Measurements from ENCODE around the gene THRAP3. TPM values are rescaled to one million over a fixed set of nuclear protein-coding genes. Genes with fewer than 3 reads are reported as not detected.
A peak's percentile ranks its signal among the peaks of the same experiment; 100 is the strongest.

THRAP3 gene
- total RNA-seq, 1 experiment from 2014 or later: 55.7 TPM

DNA sequence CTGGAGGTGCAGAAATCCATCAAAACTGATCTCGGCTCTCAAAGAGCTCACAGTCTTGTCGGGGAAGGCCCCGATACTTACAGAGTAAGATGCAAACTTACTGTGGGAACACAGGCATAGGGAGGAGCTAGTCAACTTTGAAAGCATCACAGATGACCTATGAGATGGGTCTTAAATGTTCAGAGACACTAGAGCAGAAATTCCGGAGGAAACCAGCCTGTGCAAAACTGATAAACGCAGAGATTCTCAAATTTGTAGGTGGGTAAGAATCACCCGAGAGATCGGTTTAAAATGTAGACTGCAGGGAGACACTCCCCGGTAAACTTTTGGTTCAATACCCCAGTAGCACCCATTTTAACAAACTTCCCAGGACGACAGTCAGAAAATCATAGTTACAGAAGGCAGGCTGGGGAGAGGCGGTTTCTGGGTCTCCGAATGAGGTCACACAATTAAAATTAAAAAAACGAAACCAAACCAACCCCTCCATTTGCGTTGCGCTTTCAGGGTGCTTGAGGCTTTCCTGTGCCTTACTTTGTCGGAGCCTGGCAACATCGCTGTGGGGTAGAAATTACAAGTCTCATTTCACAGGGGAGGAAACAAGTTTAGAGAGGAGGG is 755 bp upstream of the THRAP3 start:
- ATAC-seq: peak; percentile 11; the same call in 1 of the 2 replicates
- Histone ChIP-seq H3K27ac (ENCODE audit: low read length) (peak overlapping the region; percentile 74), H3K9ac (ENCODE audit: low read length) (peak overlapping the region; percentile 85), H3K79me2 (ENCODE audit: low read length) (peaks cover 42% of the 10 kb centered on the region), H3K4me3 (ENCODE audit: low read length) (peak overlapping the region; percentile 77), H3K4me2 (ENCODE audit: low read length) (peak overlapping the region; percentile 83), H4K20me1 (ENCODE audit: low read length) (peaks cover 29% of the 10 kb centered on the region), H2AFZ (ENCODE audit: low read length) (peak overlapping the region; percentile 82), H3K27me3 (ENCODE audit: low read length) (no peaks in the 10 kb centered on the region), H3F3A (ENCODE audit: low read length, unreplicated experiment) (no peaks in the 10 kb centered on the region), H3K36me3 (ENCODE audit: low read depth, low read length) (peaks cover 7% of the 10 kb centered on the region; the same call in 1 of the 2 replicates), H3K9me2 (replicated peaks; ENCODE audit: low read length) (no peaks in the 10 kb centered on the region), H3K4me1 (ENCODE audit: insufficient read depth, low read length) (peaks cover 15% of the 10 kb centered on the region), H3K9me3 (ENCODE audit: low read length) (no peaks in the 10 kb centered on the region)
- POLR2A ChIA-PET (ENCODE audit: unreplicated experiment): interaction anchor here (0.6 to 1.2 kb wide), 3 partner anchors 46 to 77 kb away, joined by 3 to 6 read pairs (median 3); partner anchors contain the start of gene TRAPPC3
- CTCF ChIA-PET: interaction anchor here (1.3 to 2.3 kb wide), 3 partner anchors 62 to 77 kb away, joined by 3 to 9 read pairs (median 5); no protein-coding TSS in a partner anchor
- intact Hi-C loops (cut with micrococcal nuclease): no loop called here
- BruUV-seq (replicated peaks): TSS peak; percentile 98
- DNase-seq: peak; percentile 27
- TF ChIP-seq EZH2phosphoT487 (IDR thresholded peaks at IDR 0.05; ENCODE audit: borderline replicate concordance, low read length) (no peak), EZH2 (IDR thresholded peaks at IDR 0.05; ENCODE audit: low read length, unreplicated experiment) (no peak)
- TF ChIP-seq, protein P1, sequence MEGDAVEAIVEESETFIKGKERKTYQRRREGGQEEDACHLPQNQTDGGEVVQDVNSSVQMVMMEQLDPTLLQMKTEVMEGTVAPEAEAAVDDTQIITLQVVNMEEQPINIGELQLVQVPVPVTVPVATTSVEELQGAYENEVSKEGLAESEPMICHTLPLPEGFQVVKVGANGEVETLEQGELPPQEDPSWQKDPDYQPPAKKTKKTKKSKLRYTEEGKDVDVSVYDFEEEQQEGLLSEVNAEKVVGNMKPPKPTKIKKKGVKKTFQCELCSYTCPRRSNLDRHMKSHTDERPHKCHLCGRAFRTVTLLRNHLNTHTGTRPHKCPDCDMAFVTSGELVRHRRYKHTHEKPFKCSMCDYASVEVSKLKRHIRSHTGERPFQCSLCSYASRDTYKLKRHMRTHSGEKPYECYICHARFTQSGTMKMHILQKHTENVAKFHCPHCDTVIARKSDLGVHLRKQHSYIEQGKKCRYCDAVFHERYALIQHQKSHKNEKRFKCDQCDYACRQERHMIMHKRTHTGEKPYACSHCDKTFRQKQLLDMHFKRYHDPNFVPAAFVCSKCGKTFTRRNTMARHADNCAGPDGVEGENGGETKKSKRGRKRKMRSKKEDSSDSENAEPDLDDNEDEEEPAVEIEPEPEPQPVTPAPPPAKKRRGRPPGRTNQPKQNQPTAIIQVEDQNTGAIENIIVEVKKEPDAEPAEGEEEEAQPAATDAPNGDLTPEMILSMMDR (conservative IDR thresholded peaks at IDR 0.05; ENCODE audit: low read depth, low read length): no peak

DNA sequence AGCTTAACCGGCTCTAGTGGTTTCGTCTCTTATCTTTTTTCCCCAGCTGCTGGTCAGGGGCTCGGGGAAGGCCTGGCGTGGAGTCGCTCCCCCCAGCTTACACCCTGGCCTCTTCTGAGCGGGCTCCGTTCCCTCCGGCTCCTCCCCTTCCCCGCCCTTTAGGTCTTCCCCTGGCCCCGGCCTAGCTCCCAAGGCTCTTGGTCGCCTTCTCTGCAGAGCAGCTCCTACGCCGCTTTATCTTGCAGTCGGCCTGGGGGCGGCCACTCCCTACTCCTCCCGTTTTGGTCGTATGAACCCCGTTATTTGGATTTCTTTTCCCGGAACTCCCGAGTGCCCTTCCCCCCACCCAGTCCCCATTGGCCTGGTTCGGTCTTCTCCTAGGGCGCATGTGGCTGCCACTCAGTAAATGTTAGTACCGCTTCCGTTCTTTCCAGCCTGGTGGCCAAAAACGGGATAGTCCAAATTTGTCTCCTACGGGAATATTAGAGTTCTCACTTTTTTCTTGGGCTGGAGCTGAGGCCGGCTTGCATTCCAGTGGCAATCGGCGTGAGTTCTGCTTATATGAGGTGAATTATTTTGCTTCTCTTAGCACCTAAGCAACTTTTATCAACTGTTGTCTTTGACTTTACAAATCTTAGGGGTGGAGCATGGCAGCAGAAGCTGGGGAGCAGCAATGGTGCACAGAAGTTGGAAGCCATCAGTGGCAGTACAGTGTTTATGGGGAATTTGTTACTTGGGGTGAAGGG is 467 bp downstream of the THRAP3 start:
- Histone ChIP-seq H3F3A (ENCODE audit: low read length, unreplicated experiment) (no peaks in the 10 kb centered on the region), H3K9me3 (ENCODE audit: low read length) (no peaks in the 10 kb centered on the region), H3K4me2 (ENCODE audit: low read length) (peak overlapping the region; percentile 100), H3K4me3 (ENCODE audit: low read length) (peak overlapping the region; percentile 100), H3K4me1 (ENCODE audit: insufficient read depth, low read length) (peaks cover 15% of the 10 kb centered on the region), H3K36me3 (ENCODE audit: low read depth, low read length) (peaks cover 9% of the 10 kb centered on the region; the same call in 1 of the 2 replicates), H3K27me3 (ENCODE audit: low read length) (no peaks in the 10 kb centered on the region), H3K27ac (ENCODE audit: low read length) (peak overlapping the region; percentile 93), H3K9ac (ENCODE audit: low read length) (peak overlapping the region; percentile 98), H2AFZ (ENCODE audit: low read length) (peak overlapping the region; percentile 81), H3K79me2 (ENCODE audit: low read length) (peaks cover 54% of the 10 kb centered on the region), H3K9me2 (replicated peaks; ENCODE audit: low read length) (no peaks in the 10 kb centered on the region), H4K20me1 (ENCODE audit: low read length) (peaks cover 32% of the 10 kb centered on the region)
- ChIA-PET POLR2A (ENCODE audit: unreplicated experiment) (interaction anchor here (0.6 to 0.7 kb wide), 3 partner anchors 13 to 76 kb away, joined by 4 to 6 read pairs (median 5); no protein-coding TSS in a partner anchor), CTCF (interaction anchor here (1.3 to 2.3 kb wide), 3 partner anchors 61 to 76 kb away, joined by 3 to 9 read pairs (median 5); no protein-coding TSS in a partner anchor)
- intact Hi-C loops (cut with micrococcal nuclease): loop anchor here (1.0 to 2.0 kb wide), 4 partner anchors 34 to 76 kb away; partner anchors contain the start of gene TRAPPC3
- TSS peak; percentile 56 for BruUV-seq (replicated peaks)
- TF ChIP-seq EZH2 (IDR thresholded peaks at IDR 0.05; ENCODE audit: low read length, unreplicated experiment) (no peak), EZH2phosphoT487 (IDR thresholded peaks at IDR 0.05; ENCODE audit: borderline replicate concordance, low read length) (no peak)
- TF ChIP-seq, protein P1 (conservative IDR thresholded peaks at IDR 0.05; ENCODE audit: low read depth, low read length): peak; percentile 56
- peak; percentile 82 for DNase-seq
- peak; percentile 71 for ATAC-seq

All from PC-3 (cell line).